H7 (cell line): ENCODE results near the gene ELAPOR2. TPM values are rescaled to one million over a fixed set of nuclear protein-coding genes. Genes with fewer than 3 reads are reported as not detected.
"Not testable (repeated sequence)": the region's sequence is repeated elsewhere in the genome, so short reads cannot be mapped to it uniquely, and the experiment has no call there.

Experiments
- DNase-seq: peaks from one replicate; pipeline ENCODE4 v3.0.0; 2012
- H3K27me3 ChIP-seq: 2 replicates; pipeline ENCODE4 v1.6.0; 2011; ENCODE audit warnings: mild to moderate bottlenecking, low read length; ENCODE audit not compliant: control insufficient read depth, insufficient read depth
- H3K36me3 ChIP-seq: replicated peaks from 2 replicates; pipeline ENCODE4 v1.5.1; 2011; ENCODE audit warnings: low read length; ENCODE audit not compliant: control insufficient read depth, insufficient read depth
- H3K4me3 ChIP-seq: 2 replicates; pipeline ENCODE4 v1.5.1; 2011; ENCODE audit warnings: low read depth, mild to moderate bottlenecking, control low read depth, low read length, moderate library complexity; ENCODE audit not compliant: insufficient read depth
- total RNA-seq: library from RNA; depleted of rRNA; stranded (reverse); fragments of >200 nt; shearing (Covaris generic); gene quantifications from 2 replicates; pipeline ENCODE4 v1.2.3, GENCODE V29; 2014

Gene ELAPOR2
- total RNA-seq, 1 experiment from 2014 or later = 16.1 TPM

DNA sequence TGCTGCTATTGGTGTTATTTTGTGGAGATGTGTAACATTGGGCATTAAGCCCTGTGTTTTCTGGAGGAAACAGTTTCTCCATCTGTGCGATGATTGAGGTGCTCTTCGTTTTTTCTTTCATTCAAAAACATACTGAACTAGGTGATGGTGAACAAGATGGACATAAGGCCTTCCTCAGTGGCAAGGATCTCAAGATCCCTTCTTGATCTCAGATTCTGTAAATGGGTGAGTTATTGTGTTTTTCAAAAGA, 759 bp upstream of the ELAPOR2 start:
- no peaks in the 10 kb centered on the region for H3K36me3 ChIP-seq
- H3K4me3 ChIP-seq = peak overlapping the region; percentile 57; the same call in 1 of the 2 replicates
- DNase-seq = no peak
- peaks cover 6% of the 10 kb centered on the region; the same call in 1 of the 2 replicates for H3K27me3 ChIP-seq

DNA sequence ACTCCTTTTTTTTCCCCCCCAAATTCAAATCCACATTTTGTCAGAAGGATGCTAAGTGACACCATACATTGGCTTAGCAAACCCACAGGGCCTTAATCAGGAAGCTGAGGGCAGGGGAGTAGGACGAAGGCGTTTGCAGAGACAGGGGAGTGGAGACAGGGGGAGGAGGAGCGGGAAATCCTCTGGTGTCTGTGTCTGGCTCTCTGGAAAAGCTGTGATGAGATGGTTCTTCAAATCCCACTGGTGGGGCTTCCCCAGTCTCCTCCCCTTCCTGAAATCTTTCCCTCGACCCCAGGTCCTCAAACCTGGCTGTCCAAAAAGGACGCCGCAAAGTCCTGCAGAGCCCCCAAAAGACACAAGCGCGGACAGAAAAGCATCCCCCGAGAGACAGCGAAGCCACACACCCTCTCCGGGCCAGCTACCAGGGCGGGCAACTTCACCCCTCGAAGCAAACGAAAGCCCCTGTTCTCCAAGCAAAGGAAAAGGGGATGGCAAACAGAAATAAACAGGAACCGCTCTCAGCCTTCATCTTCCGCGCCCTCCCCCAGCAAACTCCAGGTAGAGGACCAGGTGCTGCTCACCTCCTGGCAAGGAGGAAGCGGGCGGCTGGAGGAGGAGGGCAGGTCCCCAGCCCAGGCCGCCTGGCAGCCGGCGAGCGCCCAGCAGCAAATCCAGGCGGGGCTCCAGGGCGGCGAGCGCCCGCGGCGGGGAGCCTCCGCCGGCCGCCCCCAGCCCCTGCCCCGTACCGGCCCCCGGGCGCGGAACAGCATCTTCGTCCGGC, 520 bp downstream of the ELAPOR2 start:
- Histone ChIP-seq H3K27me3 (peaks cover 6% of the 10 kb centered on the region; the same call in 1 of the 2 replicates), H3K4me3 (peak overlapping the region; percentile 56), H3K36me3 (no peaks in the 10 kb centered on the region)
- peak; percentile 79 for DNase-seq

DNA sequence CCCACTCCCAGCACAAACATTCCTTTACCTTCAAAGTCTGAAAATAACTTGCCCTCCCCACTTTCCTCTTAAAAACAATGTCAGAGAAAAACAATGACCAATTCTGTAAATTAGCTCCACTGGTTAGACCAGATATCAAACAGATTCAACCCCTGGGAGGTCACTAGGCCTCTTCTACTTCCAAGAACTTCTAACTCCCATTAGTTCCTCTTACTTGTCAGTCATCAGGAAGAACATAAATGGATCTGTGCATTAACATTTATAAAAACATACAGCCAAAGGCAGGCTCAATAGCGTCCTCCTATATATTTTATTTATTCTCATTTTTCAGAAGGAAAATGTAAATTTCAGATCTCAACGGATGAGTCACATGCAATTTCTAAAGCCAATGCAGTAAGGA, 2.2 kb downstream of the ELAPOR2 start:
- no peak for DNase-seq
- Histone ChIP-seq H3K4me3 (no peak overlapping the region), H3K27me3 (peaks cover 6% of the 10 kb centered on the region; the same call in 1 of the 2 replicates)

DNA sequence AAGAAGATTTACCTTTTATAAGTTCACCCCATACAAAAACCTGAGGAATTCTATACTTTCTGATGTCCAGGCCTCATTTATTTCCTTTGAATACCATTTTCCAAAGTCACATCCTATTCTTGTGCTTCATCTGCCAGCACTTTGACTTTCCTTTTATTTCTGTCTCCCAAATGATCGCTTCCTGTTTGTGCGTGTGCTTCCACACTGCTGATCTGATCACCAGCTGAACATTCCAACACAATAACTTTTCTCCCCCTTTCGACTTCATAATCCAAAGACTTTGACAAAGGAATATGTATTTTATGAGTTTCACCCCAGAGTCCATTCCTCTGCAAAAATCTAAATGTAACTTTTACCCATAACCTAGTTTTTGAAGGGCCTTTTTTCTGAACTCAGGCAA, 3.1 kb downstream of the ELAPOR2 start:
- Histone ChIP-seq H3K4me3 (no peak overlapping the region), H3K36me3 (no peaks in the 10 kb centered on the region), H3K27me3 (peaks cover 6% of the 10 kb centered on the region; the same call in 1 of the 2 replicates)
- DNase-seq = no peak

More for the DNA sequence above, 2.2 kb downstream of the ELAPOR2 start:
- no peaks in the 10 kb centered on the region for H3K36me3 ChIP-seq

DNA sequence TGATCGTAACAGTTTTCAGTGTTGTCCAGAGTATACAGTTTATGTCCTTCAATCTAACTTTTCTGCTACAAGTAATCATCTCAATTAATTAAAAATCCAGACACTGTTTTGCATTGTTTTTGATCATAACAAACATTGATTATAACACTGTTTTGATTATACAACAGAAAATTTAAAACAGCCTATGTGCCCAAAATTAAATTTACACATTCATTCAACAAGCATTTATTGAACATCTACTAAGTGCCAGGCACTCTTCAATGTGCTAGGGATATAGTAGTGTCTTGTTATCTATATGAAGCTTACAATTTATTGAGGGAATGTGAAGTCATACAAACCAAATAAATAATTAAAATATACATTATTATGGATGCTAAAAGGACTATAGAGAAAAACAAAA, 10.6 kb downstream of the ELAPOR2 start:
- H3K36me3 ChIP-seq = no peaks in the 10 kb centered on the region

DNA sequence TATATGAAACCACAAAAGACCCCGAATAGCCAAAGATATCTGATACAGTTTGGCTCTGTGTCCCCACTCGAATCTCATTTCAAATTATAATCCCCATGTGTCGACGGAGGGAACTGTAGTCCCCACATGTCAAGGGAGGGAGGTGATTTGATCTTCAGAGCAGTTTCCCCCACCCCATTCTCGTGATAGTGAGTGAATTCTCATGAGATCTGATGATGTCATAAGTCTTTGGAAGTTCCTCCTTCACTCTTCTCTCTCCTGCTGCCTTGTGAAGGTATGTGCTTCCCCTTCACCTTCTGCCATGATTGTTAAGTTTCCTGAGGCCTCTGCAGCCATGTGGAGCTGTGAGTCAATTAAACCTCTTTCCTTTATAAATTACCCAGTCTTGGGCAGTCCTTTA, 13.0 kb downstream of the ELAPOR2 start:
- Histone ChIP-seq H3K27me3 (no peaks in the 10 kb centered on the region), H3K4me3 (no peak overlapping the region), H3K36me3 (no peaks in the 10 kb centered on the region)
- DNase-seq = no peak

More for the DNA sequence above, 10.6 kb downstream of the ELAPOR2 start:
- no peak overlapping the region for H3K4me3 ChIP-seq
- no peak for DNase-seq
- H3K27me3 ChIP-seq = no peaks in the 10 kb centered on the region

DNA sequence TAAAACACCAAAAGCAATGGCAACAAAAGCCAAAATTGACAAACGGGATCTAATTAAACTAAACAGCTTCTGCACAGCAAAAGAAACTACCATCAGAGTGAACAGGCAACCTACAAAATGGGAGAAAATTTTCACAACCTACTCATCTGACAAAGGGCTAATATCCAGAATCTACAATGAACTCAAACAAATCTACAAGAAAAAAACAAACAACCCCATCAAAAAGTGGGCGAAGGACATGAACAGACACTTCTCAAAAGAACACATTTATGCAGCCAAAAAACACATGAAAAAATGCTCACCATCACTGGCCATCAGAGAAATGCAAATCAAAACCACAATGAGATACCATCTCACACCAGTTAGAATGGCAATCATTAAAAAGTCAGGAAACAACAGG, 14.7 kb downstream of the ELAPOR2 start:
- H3K4me3 ChIP-seq, H3K27me3 ChIP-seq, DNase-seq, H3K36me3 ChIP-seq: not testable (repeated sequence)

DNA sequence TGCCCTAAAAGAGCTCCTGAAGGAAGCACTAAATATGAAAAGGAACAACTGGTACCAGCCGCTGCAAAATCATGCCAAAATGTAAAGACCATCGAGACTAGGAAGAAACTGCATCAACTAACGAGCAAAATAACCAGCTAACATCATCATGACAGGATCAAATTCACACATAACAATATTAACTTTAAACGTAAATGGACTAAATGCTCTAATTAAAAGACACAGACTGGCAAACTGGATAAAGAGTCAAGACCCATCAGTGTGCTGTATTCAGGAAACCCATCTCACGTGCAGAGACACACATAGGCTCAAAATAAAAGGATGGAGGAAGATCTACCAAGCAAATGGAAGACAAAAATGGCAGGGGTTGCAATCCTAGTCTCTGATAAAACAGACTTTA, 17.9 kb downstream of the ELAPOR2 start:
- not testable (repeated sequence) for H3K36me3 ChIP-seq, DNase-seq

DNA sequence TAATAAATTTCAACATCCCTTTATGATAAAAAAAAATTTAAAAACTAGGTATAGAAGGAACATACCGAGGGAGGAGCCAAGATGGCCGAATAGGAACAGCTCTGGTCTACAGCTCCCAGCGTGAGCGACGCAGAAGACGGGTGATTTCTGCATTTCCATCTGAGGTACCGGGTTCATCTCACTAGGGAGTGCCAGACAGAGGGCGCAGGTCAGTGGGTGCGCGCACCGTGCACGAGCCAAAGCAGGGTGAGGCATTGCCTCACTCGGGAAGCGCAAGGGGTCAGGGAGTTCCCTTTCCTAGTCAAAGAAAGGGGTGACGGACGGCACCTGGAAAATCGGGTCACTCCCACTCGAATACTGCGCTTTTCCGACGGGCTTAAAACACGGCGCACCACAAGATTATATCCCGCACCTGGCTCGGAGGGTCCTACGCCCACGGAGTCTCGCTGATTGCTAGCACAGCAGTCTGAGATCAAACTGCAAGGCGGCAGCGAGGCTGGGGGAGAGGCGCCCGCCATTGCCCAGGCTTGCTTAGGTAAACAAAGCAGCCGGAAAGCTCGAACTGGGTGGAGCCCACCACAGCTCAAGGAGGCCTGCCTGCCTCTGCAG, 19.7 kb downstream of the ELAPOR2 start:
- H3K36me3 ChIP-seq, DNase-seq, H3K27me3 ChIP-seq: not testable (repeated sequence)
- peak overlapping the region; percentile 46 for H3K4me3 ChIP-seq

More for the DNA sequence above, 17.9 kb downstream of the ELAPOR2 start:
- H3K27me3 ChIP-seq, H3K4me3 ChIP-seq: not testable (repeated sequence)

DNA sequence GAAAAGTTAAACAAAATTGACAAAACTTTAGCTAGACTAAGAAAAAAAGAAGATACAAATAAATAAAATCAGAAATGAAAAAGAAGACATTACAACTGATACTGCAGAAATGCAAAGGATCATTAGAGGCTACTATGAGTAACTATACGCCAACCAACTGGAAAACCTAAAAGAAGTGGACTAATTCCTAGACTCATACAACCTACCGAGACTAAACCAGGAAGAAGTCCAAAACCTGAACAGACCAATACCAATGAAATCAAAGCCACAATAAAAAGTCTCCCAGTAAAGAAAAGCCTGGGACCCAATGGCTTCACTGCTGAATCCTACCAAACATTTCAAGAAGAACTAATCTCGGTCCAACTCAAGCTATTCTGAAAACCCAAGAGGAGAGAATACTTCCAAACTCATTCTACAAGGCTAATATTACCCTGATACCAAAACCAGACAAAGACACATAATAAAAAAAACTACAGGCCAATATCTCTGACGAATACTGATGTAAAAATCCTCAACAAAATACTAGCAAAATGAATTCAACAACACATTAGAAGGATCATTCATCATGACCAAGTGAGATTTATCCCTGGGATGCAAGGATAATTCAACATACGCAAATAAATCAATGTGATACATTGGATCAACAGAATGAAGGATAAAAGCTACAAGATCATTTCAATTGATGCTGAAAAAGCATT, 20.3 kb downstream of the ELAPOR2 start:
- Histone ChIP-seq H3K36me3 (no peaks in the 10 kb centered on the region), H3K27me3 (no peaks in the 10 kb centered on the region), H3K4me3 (peak overlapping the region; percentile 46)
- DNase-seq = no peak

DNA sequence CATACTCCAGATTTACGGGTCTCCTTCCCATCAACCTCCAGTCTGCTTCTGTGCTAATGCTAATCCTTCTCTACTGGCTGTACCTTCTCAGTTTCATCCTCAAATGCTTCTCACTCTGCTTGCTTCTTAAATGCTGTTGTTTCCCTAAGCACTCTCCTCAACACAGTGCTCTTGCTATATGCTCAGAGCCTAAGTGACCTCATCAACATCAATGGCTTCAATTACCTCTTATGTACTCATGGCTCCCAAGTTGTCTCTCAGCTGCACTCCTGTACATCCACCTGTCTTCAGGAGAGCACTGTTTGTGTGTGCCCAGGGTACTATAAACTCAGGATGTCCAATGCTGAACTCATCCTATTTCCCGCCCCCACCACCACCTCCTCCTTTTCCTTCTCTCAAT, 22.5 kb downstream of the ELAPOR2 start:
- Histone ChIP-seq H3K4me3 (no peak overlapping the region), H3K36me3 (no peaks in the 10 kb centered on the region), H3K27me3 (no peaks in the 10 kb centered on the region)
- no peak for DNase-seq

DNA sequence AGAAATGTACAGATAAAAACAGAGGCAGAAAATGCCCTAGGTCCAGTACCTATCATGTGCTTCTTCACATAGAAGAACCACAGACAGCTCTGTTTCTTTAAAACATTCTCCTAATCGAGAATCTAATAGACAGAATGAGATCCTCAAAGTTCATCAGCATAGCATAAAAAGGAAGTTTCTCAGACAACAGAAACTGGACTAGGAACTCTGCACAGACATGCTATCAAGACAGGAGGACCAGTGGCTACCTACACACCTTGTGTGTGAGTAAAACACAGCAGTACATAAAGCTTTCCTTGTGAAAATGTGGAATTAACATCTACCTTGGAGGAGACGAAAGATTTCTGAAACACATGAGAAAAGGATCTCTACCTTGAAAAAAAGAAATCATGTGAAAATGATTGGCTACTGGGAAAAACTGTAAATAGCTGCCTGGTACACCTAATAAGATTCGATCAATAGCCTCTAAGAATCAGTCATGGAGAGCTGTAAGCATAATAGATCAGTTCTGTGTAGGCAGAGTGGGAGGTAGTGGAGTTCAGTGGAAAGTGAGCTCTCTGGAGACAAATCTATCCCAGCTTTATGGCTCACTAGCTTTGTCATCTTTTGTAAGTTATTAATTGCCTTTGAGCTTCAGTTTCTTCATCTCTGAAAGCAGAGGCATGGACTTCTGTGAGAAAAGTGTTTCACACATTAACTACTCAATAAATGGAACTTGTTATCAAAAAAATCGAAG, 26.7 kb downstream of the ELAPOR2 start:
- no peak overlapping the region for H3K4me3 ChIP-seq
- H3K27me3 ChIP-seq = no peaks in the 10 kb centered on the region
- no peak for DNase-seq
- no peaks in the 10 kb centered on the region for H3K36me3 ChIP-seq

DNA sequence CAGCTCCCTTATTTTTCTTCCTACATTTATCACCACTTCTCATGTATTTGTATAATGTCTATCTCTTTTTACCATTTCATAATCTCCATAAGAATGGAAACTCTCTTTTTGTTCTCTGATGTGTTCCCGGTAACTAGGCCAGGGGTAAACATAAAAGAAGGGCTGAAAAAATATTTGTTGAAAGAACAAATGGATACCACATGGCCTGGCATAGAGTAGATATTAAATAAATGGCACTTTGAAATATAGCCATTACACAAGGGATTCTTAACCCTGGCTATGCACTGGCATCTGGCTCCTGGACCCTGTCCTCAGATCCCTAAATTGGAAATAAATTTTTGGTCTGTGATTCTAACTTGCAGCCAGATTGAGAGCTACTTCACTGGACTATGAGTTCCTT, 30.4 kb downstream of the ELAPOR2 start:
- Histone ChIP-seq H3K4me3 (no peak overlapping the region), H3K36me3 (no peaks in the 10 kb centered on the region), H3K27me3 (no peaks in the 10 kb centered on the region)
- DNase-seq = no peak

DNA sequence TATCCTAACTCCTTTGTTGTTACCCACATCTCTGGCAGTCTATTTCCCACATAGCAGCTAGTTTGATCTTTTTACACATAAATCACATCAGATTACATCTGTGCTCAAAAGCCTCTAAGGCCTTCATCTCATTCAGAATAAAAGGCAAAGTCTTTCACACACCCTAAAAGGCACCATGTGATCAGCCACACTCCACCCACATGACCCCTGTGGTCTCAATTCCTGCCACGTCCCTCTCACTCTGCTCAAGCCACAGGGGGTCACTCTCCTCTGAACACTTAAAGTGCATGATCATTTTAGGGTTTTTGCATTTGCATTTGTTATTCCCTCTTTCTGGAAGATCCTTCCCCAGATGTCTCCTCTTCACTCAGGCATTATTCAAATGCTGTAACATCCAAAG, 30.8 kb downstream of the ELAPOR2 start:
- H3K4me3 ChIP-seq = no peak overlapping the region
- H3K36me3 ChIP-seq = no peaks in the 10 kb centered on the region
- H3K27me3 ChIP-seq = no peaks in the 10 kb centered on the region
- DNase-seq = no peak
